Stimulated activated CD4-positive, alpha-beta T cell treated with anti-CD3 and anti-CD28 coated beads, Interleukin-1b, Interleukin-23, amount 100 ng/mL, for 4 hours (primary cell): Measurements from ENCODE around the gene PJA2.

Experiments used
- DNase-seq, 2 donors: peaks; one replicate each; pipeline ENCODE4 v3.0.0-alpha.2; 2020; ENCODE audit warnings: low read depth in 2 of 2

Gene PJA2

GRCh38 chr5:109350537-109351270 lies 59.1 kb downstream of the PJA2 start:
- no peak for DNase-seq

- DNase-seq, result no peak
Measured at GRCh38 chr5:109349388-109349787, 60.4 kb downstream of the PJA2 start.

- DNase-seq, result no peak
Measured at GRCh38 chr5:109347252-109347888, 62.4 kb downstream of the PJA2 start.

- DNase-seq, result no peak
Measured at GRCh38 chr5:109345699-109346098, 64.1 kb downstream of the PJA2 start.

- DNase-seq, result no peak
Measured at GRCh38 chr5:109340351-109340750, 69.4 kb downstream of the PJA2 start.

GRCh38 chr5:109335114-109335513 lies 74.7 kb downstream of the PJA2 start:
- DNase-seq, result no peak

GRCh38 chr5:109334056-109334455 lies 75.7 kb downstream of the PJA2 start:
- no peak for DNase-seq

- no peak for DNase-seq
Measured at GRCh38 chr5:109329333-109330237, 80.2 kb downstream of the PJA2 start.

GRCh38 chr5:109328626-109329025 lies 81.1 kb downstream of the PJA2 start:
- DNase-seq, result no peak

- no peak for DNase-seq
Measured at GRCh38 chr5:109327570-109327969, 82.2 kb downstream of the PJA2 start.

GRCh38 chr5:109326919-109327318 lies 82.9 kb downstream of the PJA2 start:
- DNase-seq, result no peak

GRCh38 chr5:109325456-109325855 lies 84.3 kb downstream of the PJA2 start:
- no peak for DNase-seq

- no peak for DNase-seq
Measured at GRCh38 chr5:109324931-109325330, 84.8 kb downstream of the PJA2 start.

GRCh38 chr5:109324351-109324750 lies 85.4 kb downstream of the PJA2 start:
- DNase-seq, result no peak

- DNase-seq, result no peak
Measured at GRCh38 chr5:109322694-109323093, 87.1 kb downstream of the PJA2 start.

- DNase-seq, result no peak
Measured at GRCh38 chr5:109319351-109319750, 90.4 kb downstream of the PJA2 start.

- DNase-seq, result no peak
Measured at GRCh38 chr5:109318455-109319108, 91.2 kb downstream of the PJA2 start.

GRCh38 chr5:109316634-109317033 lies 93.1 kb downstream of the PJA2 start:
- DNase-seq, result no peak

GRCh38 chr5:109315245-109315644 lies 94.5 kb downstream of the PJA2 start:
- no peak for DNase-seq

GRCh38 chr5:109313127-109313526 lies 96.6 kb downstream of the PJA2 start:
- DNase-seq, result no peak

GRCh38 chr5:109312695-109313094 lies 97.1 kb downstream of the PJA2 start:
- no peak for DNase-seq

GRCh38 chr5:109310315-109310714 lies 99.5 kb downstream of the PJA2 start:
- no peak for DNase-seq
